GM18498 (cell line): ENCODE results near the gene ZNF831.

Experiments used
- ATAC-seq: cut with Tn5 transposase; IDR thresholded peaks from one replicate; pipeline ENCODE4 v1.9.1; 2021; ENCODE audit warnings: mild to moderate bottlenecking, moderate library complexity; ENCODE audit not compliant: unreplicated experiment

ZNF831 gene

GRCh38 chr20:59211208-59211765 is 47.7 kb downstream of the ZNF831 start:
- no peak for ATAC-seq

- ATAC-seq = no peak
These were observed 50.5 kb downstream of the ZNF831 start for GRCh38 chr20:59214073-59214472.

DNA sequence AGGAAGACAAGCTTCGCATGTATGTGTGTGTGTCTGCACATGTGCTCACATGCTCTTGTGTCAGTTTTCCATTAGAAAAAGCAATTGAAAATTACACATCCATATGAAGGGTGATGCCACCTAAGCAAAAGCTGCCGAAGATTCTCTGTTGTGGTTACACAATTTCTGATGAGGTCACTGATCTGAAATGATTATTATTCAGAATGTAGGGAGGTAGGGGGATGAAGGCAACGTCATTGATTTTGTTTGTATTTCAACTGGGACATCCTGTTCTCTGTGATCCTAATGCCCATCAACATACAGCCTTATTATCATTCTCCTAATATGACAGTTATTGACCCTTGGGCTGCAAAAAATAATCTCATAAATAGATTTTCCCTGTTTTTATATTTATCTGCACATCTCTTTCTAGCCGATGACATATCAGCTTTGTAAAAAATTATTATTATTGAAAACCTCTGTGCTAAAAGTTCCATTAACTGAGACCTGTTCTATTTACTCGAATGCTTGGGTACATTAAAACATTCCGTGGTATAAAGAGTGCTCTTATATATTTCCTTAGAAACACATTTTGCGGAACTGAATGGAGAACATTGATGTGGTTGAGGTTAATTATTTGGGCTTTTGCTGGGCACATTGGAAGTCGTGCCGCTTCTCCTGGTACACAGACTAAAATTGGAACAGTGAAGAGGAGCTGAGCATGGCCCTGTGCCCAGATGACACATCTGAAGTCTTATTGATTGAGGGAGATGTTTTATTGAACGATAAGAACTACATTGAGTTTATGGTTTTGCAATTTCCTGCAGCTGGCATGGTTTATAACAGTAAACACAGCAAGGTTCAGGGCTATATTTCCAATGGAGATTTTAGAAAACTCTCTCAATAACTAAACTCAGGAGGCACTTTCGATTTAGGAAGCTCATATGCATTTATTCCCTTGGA is 51.3 kb downstream of the ZNF831 start:
- no peak for ATAC-seq

DNA sequence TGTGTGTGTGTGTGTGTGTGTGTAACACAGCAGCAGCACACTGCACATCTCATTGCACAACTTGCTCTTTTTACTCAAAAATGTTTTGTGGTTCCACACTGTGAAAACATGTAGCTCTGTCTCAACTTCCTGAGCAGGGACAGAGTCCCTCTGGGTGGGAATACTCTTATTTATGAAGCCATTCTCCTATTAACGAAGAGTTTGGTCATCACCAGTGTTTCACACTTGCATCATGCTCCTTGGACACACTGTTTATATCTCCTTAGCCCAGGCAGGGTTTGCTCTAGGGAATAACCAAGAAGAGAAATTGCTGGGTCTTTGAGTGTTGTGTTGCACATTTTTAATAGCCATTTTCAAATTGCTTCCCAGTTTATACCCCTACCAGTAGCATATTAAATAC is 53.6 kb downstream of the ZNF831 start:
- no peak for ATAC-seq

DNA sequence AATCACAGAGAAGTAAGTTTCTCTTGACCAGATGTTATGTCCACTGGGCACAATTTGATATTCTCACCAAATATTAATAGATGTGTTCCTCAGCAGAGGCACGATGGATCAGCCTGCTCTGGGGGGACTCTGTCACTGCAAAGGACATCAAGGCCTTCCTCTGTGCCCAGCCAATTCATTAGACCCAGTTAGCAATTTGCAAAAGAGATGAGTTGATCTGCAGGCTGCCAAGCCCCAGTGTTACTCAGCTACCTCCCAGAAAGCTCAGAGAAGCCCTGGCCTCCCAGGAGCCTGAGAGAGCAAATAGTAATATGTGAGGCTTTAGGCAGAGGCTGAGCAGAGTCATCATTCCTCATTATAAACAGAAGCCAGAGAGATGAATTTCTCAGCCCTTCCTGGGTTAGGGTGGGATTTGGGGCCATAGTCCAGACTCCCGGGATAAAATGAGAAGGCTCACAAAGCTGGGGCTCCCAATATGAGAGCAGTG is 54.2 kb downstream of the ZNF831 start:
- ATAC-seq = no peak

DNA sequence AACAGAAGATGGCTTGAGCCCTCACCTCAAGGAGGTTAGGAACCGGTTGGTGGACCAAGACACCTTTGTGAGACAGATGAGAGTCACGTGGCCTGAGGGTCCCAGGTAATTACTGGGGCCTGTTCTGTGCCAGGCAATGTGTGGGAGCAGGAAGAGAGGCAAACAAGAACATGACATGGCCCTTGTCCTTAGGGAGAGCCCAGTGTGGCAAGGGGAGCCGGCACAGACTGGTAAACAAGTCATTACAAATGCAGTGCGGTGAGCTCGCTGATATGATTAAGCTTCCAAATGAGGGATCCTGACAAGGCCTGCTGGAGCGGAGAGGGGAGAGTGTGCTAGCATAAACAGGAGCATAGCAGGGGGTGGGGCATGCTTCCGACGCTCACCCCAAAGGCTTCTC is 55.6 kb downstream of the ZNF831 start:
- ATAC-seq = no peak

DNA sequence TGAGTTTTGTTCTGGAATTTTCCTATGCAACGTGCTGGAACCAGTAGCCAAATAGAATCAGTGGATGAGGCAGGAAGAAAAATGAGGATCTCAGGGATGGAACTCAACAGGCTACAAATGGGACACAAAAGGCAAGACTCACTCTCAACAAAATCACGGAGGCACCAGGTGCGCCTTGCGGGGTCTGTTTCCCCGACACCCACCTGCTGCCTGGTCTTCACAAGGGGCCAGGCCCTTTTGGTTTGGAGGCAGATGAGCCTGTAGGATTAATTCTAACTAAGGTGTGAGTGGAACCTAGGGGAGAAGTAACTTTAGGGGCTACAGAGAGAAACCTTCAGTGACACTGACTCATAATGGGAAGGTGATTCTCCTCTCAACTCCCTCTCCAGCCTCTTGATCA is 56.5 kb downstream of the ZNF831 start:
- no peak for ATAC-seq

DNA sequence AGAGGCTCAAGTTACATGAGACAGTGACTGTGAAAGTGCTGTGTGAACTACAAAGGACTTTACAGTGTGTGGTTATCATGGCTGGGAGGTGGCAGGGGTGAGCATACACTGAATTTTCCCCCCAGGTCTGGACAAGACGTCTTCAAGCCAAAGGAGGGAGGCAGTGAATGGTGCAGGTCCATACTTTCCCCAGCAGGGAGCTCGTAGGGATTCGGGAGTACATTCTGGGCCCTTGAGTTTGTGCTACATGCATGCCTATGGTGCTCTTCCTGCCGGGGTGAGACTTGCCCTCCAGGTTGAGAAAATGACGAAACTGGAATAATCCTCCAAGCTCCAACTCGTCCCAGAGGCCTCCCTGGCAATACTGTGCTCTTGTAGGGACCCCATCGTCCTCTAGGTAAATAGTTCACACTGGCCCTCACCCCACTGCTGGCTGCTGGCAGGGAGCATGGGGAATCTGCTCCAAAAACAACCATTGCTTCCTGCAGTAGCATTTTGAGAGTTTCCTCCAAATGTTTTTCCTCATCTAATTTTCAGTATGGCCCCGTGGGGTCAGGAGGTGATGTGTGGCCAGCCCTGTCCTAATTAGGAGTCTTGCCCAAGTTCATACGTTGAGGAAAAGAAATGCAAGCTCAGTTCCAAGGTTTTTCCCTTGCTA is 57.6 kb downstream of the ZNF831 start:
- no peak for ATAC-seq

DNA sequence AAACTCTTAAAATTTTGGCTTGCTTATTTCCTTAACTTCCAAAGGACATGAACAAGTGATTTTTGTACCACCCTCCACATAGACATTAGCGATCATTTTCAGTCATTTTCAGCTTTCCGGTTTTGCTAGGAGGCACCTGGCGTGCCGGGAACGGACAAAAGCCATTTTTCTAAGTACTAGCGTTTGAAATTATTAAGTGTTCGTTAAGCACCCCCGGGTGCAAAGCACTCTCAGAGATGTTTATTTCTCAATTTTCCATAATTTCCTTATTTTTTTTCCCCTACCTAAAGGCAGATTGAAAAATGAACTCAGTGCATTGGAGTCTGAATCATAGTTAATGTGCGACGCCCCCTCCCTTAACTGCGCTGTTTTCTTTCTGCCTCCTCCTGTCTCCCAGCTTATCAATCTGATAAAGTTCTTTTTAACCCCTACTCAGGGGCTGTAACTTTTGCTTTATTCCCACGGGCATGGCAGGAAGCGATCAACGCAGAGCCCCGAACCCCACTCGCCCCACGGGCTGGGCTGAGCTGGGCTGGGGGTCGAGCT is 58.2 kb downstream of the ZNF831 start:
- ATAC-seq = no peak

GRCh38 chr20:59222253-59223181 is 58.9 kb downstream of the ZNF831 start:
- peak; percentile 91 for ATAC-seq

DNA sequence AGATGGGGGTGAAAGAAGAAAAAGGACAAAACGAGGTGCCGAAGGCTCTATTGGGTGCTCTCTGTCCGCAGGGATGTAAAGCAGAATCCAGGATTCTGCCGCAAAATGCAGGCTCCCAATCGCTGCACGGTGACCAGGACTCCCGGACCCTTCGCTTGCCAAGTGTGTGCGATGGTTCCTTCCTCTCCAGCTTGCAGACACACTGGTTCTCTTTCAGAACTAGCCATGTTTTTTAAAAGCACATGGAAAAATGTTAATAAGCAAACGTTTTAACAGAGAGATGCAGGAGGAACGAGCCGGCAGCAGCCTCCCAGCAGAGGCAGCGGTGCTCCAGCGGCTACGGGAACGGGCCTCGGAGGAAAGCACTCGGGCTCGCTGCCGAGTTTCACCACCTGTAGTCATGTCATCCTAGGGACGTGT is 59.6 kb downstream of the ZNF831 start:
- no peak for ATAC-seq

GRCh38 chr20:59223750-59224149 is 60.1 kb downstream of the ZNF831 start:
- no peak for ATAC-seq

GRCh38 chr20:59224236-59224635 is 60.6 kb downstream of the ZNF831 start:
- no peak for ATAC-seq

DNA sequence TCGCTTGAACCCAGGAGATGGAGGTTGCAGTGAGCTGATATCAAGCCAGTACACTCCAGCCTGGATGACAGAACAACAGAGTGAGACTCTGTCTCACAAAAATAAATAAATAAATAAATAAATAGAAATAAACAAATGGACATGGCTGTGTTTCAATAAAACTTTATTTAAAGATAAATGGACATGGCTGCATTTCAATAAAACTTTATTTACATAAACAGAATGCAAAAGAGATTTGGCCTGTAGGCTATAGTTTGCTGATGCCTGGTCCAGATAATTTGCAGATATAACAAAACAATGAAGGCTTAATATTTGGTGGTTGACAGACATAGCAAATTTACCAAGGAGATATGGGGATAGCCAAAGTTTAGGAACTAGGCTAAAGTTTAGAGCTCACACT is 66.8 kb downstream of the ZNF831 start:
- ATAC-seq = no peak

- ATAC-seq = no peak
These were observed 67.6 kb downstream of the ZNF831 start for GRCh38 chr20:59231124-59231804.

GRCh38 chr20:59232618-59233017 is 69.0 kb downstream of the ZNF831 start:
- ATAC-seq = no peak

GRCh38 chr20:59235226-59235625 is 71.6 kb downstream of the ZNF831 start:
- ATAC-seq = no peak

DNA sequence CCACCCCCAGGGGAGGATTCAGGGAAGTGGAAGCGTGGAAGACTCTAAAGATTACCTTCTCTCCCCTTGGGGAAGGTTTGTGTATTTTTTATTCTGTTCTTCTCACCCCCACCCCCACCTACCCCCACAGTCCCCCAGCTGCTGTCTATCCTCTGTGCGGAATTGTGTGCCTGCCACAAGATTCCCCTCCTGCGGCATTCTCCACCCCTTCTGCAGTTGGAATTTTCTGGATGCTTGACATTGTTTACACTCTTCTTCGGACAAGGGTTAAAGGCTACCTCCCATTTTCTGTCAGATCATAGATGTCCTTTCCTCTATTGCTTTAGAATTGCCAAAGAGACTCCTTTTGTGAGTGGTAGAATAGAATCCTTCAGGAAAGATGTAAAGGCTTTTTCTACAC is 76.4 kb downstream of the ZNF831 start:
- no peak for ATAC-seq

DNA sequence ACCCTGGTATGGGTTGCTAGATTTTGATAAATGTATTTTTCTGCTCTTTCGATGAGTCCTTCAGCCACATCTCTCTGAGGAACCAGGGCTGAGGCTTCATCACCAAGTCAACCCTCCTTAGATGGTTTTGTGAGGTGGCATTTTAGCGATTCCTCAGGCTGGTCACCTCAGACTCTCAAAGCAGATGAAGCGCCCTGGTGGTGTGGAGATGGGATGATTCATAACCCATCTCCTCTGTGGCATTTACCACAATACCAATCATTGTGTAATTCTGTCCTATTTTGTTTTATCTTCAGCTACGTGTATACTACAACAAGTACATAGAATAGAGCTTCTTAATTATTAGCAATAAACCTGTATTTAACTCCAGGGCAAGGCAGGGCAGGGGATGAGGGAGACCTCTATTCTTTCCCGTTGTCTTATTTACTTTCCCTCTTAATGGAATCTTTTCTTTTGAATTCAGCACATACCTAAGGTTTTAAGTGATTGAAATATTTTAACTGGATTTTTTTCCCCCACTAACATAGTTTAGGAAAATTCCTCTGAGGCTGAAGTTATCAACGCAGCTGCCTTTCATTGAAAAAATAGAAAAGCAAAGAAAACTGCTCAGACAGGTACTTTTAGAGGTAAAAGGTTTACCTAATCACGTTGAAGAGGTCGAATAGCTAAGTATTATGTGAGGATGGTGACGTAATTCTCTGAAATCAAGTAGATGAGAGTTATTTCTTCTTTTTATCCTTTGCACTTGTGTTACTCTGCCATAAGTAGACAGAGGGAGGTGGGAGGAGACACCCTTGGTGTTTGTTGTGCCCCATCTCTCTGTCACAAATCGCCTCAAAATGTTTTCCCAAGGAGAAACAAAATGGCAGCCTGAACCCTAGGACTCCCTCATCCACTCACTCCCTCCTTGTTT is 79.3 kb downstream of the ZNF831 start:
- no peak for ATAC-seq
